Uterus (tissue), 2 donors: ENCODE measurements around the gene CCND1.

Source experiments
- CTCF ChIP-seq, 4 experiments: fragments of 200-600 bp in 2 of 4; fragments of 450-650 bp in 2 of 4; sonication (generic) in 2 of 4; IDR thresholded peaks; one replicate each; pipeline ENCODE4 v1.5.1; 2016 to 2019; ENCODE audit warnings: antibody characterized with exemption in 4 of 4, mild to moderate bottlenecking in 2 of 4, moderate library complexity in 1 of 4
- POLR2A ChIP-seq, 2 donors: fragments of 450-650 bp; IDR thresholded peaks; one replicate each; pipeline ENCODE4 v1.6.1; 2016; ENCODE audit warnings: antibody characterized with exemption in 2 of 2, mild to moderate bottlenecking in 1 of 2, moderate library complexity in 1 of 2

- TF ChIP-seq POLR2A (IDR thresholded peaks at IDR 0.05), result no peak
- TF ChIP-seq CTCF (IDR thresholded peaks at IDR 0.05), result no peak
Observed at GRCh38 chr11:69653406-69653960, 12.5 kb downstream of the CCND1 start.
